ENCODE measurements around the gene OMP.

Gene OMP

DNA sequence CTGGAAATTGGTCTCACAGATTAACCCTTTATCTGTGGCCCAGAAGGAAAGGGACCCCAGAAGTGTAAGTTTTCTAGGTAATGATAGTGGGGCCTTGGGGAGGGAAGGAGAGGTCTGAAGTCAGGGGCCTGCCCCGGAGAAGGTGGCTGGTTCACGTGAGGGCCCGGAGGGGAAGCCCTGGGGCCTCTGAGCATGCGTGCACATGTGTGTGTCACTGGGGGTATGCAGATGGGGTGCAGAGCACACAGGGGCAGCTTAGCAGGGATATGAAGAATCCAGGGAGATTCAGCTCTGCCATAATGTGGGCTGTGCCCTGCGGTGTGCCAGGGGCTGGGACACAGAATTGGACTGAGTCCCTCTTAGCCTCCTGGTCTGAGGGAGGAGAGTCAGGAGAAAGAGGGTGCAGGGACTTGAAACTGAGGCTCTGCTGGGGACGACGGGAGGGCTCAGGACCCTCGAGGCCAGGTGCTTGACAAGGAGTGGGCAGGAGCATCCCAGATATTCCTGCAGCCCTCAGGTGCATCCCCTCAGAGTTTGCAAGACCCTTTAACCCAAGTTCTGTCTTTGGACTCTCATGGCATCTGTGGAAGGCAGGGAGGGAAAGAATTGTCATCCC is 40.9 kb downstream of the OMP start:
- no peak for DNase-seq

DNA sequence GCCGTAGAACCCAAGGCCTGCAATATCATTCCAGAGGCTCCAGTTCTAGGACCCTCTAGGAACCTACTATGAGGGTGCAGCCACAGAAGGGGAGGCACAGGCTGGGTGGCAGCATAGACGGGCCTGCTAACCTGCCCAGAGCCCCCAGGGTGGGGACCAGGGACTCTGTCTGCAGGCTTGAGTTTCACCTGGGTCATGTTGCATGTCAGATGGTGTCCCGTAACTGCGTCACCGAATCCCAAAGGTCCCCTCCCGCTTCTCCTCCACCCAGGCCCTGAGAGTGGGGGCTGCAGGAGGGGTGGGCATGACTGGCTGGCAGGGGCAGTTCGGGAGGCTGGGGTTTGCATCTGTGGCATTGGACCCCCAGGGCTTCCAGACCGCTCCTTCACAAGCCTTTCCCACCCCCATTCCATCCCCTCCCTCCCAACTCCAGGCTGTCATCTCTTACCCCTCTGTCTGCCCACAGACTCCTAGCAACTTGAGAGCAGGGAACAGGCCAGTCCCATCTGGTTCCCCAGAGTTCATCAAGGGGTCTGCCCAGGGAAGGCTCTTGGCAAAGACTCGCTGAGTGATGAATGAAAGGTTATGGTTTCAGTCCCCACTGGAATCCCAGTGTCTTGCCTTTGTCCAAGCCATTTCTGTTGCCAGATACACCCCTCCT is 41.7 kb downstream of the OMP start:
- no peak for DNase-seq

DNA sequence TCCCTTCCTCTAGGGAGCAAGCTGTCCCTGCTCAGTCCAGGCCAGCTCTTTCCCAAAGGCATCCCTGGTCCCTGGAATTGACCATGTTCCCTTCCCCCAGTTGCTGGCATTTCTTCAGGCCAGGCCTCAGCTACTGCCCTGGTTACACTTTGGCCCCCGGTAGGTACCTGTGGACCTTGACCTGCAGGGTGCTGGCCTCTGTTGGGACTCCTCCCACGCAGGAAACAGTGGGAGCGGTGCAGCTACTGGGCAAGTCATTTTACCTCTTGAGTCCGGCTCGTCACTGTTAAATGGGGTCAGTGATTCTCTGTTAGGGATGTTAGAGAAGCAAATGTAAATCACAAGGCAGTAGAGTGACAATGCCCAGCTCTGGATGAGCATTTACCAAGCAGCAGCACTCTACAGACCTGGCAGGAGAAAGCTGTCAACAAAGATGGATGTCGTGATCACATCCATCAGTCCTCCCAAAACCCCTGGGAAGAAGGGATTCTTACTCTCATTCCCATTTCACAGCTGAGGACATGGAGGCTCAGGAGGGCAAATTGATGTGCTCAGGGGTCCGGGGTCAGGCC is 42.3 kb downstream of the OMP start:
- no peak for DNase-seq

DNA sequence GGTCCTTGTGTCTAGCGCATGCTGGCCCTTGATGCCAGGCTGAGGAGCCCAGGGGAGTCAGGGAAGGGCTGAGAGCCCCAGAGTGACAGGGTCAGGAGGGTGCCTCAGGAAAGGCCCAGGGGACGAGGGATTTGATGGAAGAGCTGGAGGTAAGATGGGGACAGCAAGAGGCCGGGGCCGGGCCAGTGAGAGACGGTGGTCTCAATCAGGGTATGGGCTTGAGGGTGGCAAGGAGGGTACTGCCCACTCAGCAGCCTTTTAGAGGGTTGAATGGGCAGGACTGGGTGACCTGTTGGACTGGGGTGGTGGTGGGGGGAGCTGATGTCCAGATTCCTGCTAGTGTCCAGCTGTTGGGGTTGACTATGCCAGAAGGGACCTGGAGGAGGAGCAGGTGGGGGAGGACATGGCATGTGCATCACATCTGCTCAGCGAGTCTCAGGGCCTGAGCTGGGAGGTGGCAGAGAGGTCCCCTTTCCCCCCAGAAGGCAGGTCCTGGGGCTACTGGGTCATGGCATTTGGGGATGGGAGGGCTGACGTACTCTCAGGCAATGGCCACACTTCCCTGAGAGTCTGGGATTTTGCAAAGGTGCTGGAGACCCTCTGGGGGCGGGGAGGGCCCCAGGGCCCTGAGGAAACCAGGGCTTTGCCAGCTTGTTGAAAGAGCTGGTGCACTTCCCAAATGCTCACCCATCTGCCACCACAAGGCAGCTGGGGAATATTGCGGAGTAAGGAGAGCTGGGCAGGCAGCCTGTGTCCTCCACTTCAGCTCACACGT is 43.8 kb downstream of the OMP start:
- DNase-seq, result no peak

DNA sequence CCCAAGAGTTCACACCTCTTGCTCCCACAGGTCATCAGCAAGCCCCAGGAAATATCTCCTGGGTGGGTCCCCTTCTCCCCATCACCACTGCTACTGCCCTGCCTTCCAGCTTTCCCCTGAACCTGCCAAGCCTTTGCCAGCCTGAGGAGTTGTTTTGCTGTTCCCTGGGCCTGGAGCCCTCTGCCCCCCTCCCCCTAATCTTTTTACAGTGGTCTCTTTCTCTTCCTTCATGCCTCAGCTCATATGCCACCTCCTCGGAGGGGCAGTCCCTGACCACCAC is 44.3 kb downstream of the OMP start:
- DNase-seq, result no peak

DNA sequence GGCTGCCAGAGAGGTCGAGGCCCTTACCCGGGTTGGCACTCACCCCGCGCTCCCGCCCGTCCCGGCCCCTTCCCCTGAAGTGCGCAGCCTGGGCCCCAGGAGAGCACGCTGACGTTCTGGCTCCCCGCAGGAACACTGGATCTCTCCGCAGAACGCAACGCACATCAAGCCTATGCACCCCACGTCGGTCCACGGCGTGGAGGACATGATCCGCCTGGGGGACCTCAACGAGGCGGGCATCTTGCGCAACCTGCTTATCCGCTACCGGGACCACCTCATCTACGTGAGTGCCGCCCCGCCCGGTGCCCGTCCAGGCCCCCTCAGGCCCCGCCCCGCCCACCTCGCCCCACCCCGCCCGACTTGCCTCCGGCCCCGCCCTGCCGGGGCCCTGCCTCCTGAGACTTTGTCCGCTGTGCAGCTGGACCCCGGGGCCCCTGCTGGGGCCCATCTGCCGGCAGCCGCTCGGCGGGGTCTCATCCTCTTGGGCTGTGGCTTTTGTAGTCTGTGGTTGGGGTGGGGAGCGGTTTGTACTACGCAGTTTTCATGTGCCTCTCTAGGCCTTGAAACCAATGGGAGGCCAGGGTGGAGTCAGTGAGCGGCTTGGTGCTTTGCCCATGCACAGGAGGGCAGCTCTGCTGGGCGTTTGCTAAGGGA is 45.2 kb downstream of the OMP start:
- peak in 1 of 2 experiments; percentile 24 for DNase-seq

DNA sequence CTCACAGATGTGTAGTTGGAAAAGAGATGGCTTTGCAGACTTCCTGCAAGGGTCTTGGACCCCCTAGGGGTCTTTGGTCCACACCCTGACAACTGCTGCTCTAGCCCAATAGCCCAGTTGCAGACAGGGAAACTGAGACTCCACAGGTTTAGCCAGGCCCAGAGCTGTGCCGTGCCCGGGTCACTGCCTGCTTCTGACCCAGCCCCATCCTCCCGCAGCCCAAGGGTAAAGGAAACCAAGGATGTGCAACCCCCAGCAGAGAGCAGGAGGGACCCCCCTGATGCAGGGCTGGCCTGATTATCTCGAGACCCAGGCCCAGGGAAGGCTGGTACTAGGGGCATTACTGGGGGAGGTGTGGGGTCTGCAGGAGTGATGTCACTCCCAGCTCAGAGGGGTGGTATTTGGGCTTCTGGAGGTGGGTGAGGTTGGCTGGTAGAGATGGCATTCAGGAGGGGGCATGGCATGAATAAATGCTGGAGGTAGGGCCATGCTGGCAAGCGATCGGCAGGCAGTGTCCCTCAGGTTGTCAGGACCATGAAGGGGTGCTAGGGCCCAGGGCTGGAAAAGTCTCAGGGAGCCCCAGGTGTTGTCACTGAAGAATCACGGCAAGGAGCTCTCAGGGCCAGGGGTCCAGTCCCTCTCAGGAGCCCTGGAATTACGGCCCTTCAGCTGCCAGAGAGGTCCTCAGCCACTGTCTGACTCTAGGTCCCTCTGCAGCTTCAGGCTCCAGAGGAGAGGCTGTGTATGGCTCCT is 46.5 kb downstream of the OMP start:
- DNase-seq, result no peak

DNA sequence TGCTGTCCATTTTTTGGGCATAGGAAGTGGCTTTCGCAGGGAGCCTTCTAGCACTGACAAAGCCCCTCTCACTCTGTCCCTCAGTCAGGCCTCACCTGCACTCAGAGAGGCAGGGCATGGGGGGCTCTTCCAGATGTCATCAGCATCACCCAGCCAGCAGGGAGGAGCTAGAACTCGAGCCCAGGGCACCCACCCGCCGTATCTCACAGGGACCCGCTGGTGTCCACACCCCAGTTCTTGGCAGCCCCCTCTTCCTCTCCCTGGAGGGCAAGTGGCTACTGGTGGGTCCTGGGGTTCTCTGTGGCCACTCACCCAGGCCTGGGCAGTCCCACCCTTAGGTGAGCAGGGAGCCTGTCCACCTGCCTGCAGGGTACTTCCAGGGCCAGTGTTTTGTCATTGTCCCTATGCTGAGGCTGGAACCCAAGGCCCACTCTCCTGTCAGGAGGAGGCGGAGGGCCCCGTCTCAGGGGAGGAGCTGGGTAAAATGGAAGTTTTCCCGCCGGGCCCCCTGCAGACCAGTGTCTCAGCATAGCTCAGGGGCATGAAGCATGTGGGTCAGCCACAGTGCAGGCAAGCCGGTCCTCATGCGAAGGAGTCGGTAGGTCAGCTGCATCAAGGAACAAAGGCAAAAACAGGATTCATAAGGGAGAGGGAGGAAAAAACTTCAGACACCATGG is 47.2 kb downstream of the OMP start:
- no peak for DNase-seq

DNA sequence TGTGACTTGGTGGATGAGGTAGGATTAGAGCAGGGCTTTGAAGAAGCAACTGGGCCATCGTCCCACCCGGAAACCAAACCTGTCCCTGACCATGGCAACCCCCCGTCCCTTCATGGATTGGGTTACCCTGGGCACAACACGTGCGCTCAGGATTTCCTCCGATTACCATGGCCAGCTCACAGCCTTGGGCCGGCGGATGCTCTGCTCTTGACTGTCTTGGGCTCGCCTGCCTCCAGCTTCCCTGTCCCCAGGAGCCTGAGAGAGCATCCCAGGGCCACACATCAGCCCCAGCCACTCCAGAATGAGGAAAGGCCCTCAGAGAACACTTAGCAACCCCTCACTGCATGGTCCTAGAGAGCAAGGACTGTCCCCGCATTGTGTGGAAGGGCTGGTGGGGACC is 48.2 kb downstream of the OMP start:
- DNase-seq, result no peak

DNA sequence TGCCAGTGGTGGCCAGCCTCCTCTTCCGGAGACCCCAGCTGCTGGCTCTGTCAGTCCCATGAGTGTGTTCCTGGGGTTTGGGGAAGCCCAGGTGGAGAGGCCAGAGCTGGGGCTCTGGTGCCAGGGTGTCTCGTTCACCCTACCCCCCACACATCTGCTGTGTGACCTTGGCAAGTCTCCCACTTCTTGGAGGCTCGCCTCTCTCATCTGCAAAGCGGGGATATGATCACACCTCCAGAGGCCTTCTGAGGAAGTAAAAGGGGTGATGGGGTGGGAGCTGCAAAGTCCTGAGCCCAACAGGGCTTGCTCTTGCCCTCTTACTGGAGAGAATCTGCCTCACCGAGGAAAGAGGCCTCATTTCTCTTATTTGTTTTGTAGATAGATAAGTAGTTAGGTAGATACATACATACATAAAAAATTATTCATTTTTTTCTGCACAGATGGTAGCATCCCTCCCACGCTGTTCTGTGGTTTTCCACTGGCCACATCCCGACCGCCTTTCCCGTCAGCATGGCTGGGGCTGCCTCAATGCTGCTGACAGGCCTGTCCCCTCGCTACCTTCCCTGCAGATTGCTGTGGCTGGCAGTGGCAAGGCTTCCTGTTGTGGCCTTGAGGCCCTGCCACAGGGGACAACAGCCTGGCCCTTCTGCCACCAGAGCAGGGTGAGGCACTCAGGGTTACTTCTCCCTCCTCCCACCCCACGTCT is 49.3 kb downstream of the OMP start:
- DNase-seq, result no peak

DNA sequence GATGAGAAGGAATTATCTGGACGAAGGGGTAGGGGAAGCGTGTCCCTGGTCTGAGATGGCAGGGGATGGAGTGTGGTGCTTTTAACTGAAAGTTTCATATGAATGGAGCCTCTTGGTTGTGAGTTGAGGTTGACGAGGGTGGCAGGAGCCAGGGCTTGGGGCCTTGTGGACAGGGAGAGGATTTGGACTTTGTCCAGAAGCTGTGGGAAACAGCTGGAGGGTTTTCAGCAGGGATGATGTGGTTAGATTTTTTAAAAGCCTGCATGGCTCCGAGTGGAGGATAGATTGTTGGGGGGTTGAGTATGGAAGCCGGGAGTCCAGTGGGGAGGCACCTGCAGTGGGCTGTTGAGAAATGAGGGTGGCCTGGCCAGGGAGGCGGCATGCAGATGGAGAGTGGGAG is 50.2 kb downstream of the OMP start:
- no peak for DNase-seq
